Fibroblast of skin of abdomen (primary cell): Measurements from ENCODE around the gene RXYLT1.
"Not testable (repeated sequence)": the region's sequence is repeated elsewhere in the genome, so short reads cannot be mapped to it uniquely, and the experiment has no call there.

ENCODE experiments used
- DNase-seq: peaks from one replicate; pipeline ENCODE4 v3.0.0-alpha.2; 2013

RXYLT1 gene

DNA sequence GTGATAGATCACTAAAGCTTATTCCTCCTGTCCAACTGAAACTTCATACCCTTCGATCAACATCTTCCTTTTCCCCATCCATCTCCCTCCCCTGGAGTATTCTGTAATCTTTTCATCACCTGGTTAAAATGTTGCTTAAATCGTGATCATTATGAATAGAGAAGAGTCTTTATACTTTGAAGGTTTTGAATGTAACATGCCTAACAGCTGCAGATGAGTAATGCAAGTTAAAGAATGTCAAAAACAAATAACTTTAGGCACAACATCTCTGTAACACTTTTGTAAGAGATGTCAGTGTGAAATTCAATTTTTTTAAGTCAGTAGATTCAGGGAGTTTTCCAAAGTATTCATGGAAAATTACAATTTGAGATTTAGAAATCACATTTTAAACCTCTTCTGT is 25.0 kb downstream of the RXYLT1 start:
- no peak for DNase-seq

DNA sequence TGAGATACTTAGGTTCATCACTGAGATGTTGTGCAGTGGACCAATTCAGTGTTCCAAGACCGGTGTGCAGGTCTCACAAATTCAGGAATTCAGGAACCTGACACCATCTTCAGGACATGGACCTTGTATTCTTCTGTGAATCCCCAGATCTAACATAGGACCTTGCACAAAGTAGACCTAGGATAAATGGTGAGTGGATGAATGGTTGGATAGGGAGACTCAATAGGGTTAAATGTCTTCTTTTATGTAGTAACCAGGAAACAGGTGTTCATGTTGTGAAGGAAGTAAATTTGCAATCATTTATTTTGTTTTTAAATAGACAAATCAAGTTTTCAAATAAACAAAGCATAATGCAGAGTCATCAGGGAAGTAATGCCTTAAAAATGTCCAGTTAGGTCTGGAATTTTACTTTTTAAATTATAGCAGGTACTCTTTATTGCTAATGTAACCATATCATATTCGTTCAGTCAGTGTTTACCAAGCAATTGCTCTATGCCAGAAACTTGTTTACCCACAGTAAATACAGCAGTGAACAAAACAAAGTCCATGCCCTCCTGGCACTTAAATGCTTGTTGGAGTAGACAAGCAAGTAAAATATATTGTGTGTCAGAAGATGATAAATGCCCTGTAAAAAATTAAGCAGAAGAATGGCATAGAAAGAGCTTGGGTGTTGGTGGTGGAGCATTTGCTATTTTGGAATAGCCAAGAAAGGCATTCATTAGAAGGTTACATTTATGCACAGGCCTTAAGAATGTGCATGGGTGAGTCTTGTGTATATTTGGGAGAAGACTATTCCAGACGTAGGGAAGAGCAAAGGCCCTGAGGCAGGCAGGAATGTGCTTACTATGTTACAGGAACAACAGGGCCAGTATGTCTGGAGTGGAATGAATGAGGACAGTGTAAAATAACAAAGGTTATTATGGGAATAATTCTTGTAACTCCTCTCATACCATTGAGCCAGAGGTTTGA is 26.3 kb downstream of the RXYLT1 start:
- no peak for DNase-seq

DNA sequence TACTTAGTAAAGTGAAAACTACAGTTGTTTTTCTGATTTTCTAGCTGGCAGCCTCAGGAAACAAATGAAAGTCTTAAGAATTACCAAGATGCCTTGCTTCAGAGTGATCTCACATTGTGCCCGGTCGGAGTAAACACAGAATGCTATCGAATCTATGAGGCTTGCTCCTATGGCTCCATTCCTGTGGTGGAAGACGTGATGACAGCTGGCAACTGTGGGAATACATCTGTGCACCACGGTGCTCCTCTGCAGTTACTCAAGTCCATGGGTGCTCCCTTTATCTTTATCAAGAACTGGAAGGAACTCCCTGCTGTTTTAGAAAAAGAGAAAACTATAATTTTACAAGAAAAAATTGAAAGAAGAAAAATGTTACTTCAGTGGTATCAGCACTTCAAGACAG is 28.9 kb downstream of the RXYLT1 start:
- DNase-seq, result peak; percentile 9

DNA sequence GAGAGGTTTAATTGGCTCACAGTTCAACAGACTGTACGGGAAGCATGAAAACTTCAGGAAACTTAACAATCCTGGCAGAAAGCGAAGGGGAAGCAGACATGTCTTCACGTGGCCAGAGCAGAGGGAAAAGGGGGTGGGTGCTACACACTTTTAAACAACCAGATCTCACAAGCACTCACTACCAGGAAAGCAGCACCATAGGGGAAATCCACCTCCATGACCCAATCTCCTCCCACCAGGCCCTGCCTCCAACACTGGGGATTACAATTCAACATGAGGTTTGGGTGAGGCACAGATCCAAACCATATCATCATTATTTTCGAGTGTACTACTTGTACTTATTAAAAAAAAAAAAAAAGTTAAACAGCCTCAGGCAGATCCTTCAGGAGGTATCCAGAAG is 29.9 kb downstream of the RXYLT1 start:
- DNase-seq, result no peak

DNA sequence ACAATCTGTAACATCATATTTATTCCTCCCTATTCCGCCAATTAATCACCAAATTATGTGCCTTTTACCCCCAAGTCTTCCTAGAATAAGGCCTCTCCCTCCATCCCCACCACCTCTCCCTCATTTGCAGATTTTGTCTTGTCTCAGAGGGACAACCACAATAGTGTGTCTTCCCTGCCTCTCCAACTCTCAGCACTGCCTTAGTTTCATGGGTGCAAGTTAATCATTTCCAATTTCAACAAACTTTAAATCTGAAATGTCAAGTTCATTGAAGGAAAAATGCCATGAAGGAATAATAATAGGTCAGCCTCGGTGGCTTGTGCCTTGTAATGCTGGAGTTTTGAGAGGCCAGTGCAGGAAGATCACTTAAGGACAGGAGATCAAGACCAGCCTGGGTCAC is 31.6 kb downstream of the RXYLT1 start:
- no peak for DNase-seq

DNA sequence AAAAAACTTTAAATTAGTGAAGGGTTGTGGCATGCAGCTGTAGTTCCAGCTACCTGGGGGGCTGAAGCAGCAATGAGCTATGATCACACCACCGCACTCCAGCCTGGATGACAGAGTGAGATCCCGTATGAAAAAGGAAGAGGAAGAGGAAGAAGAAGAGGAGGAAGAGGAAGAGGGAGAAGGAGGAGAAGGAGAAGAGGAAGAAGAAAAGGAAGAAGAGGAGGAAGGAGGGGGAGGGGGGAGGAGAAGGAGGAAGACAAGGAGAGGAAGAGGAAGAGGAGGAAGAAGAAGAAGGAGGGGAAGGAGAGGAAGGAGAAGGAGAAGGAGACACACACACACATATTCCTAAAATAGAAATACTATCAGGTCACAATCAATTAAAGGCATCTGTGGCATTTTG is 32.0 kb downstream of the RXYLT1 start:
- no peak for DNase-seq

DNA sequence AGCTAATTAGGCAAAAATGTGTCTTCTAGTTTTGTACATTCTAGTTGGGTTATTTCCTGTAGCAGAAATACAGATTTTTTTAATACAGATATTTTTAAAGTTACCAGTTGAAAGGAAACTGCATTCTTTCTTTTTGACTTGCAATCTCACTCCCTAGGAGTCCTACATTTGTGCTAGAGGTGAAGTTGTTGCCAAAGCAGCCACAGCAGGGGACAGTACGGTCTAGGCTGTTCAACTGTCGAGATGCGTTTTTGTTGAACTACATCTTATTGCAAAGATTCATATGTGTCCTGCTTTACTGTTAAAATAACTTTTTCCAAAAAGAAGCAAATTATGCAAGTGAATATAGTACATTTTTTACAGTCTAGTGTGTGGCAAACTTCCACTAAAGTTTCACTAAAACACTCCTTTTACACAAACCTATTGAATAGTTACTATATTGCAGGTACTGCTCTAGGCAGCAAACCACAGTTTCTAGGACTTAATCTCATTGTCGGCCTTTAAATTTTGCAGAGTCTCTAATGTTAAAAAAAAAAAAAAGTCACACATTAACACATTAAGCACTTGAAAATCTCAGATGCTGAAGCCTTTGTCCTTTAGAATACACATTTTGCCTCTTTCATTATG is 34.5 kb downstream of the RXYLT1 start:
- DNase-seq, result no peak

DNA sequence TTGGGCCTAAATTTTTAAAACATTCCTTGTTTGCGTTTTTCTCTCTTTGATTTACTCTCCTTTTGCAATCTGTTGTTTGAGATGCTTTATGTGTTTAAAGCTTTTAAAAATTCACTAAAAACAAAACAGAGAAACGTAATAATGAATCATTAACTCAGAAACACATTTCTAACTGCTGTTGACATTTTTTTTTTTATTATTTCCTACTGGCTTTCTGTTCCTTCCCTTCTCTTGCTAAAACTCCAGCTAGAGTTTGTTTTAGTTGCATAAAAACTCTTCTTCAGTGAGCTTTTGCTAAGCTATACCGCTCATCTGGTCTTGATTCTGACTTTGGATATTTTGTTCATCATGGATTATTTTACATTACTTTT is 35.8 kb downstream of the RXYLT1 start:
- no peak for DNase-seq

DNA sequence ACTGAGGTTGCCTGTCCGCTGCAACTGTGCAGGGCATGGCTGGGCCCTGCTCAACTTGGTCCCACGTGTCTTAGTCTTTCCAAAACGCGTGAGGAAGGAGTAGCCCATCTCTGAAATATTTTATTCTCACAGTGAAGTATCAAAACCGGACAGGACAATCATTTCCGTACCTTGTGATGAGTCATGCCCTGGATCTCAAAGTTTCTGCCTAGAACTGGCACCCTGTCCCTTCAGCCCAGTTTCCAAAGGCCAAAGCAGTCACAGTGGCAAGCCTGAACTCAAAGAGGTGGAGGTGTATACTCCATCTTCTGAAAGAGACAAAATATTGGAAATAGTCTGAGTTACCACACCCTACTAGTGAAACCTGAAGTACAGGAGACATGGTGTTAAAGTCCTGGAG is 36.3 kb downstream of the RXYLT1 start:
- DNase-seq, result no peak

DNA sequence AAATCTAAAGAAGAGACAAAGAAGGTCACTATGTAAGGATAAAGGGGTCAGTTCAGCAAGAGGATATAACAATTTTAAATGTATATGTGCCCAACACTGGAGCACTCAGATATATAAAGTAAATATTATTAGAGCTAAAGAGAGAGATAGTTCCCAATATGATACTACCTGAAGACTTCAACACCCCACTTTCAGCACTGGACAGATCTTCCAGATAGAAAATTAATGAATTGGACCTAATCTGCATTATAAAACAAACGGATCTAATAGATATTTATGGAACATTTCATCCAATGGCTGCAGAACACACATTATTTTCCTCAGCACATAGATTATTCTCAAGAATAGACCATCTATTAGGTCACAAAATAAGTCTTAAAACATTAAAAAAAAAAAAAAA is 40.7 kb downstream of the RXYLT1 start:
- no peak for DNase-seq

DNA sequence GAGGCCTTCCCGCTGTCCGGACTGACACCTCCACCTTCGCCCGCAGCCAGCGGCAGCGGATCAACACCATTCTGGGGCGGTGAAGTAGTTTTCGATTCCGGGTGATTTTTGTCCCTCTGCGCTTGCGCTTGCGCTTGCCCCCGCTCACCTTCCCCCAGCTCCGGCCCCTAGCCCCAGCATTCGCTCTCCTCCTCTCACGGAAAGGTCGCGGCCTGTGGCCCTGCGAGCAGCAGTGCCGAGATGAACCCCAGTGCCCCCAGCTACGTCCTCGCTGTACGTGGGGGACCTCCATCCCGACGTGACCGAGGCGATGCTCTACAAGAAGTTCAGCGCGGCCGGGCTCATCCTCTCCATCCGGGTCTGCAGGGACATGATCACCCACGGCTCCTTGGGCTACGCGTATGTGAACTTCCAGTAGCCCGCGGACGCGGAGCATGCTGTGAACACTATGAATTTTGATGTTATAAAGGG is 42.1 kb downstream of the RXYLT1 start:
- DNase-seq, result peak; percentile 53

DNA sequence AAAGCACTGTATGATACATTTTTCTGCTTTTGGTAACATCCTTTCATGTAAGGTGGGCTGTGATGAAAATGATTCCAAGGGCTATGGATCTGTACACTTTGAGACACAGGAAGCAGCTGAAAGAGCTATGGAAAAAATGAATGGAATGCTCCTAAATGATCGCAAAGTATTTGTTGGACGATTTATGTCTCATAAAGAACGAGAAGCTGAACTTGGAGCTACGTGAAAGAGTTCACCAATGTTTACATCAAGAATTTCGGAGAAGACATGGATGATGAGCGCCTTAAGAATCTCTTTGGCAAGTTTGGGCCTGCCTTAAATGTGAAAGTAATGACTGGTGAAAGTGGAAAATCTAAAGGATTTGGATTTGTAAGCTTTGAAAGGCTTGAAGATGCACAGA is 42.6 kb downstream of the RXYLT1 start:
- peak; percentile 87 for DNase-seq

DNA sequence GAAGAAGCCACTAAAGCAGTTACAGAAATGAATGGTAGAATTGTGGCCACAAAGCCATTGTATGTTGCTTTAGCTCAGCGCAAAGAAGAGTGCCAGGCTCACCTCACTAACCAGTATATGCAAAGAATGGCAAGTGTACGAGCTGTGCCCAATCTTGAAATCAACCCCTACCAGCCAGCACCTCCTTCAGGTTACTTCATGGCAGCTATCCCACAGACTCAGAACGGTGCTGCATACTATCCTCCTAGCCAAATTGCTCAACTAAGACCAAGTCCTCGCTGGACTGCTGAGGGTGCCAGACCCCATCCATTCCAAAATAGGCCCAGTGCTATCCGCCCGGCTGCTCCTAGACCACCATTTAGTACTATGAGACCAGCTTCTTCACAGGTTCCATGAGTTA is 43.3 kb downstream of the RXYLT1 start:
- DNase-seq, result no peak

DNA sequence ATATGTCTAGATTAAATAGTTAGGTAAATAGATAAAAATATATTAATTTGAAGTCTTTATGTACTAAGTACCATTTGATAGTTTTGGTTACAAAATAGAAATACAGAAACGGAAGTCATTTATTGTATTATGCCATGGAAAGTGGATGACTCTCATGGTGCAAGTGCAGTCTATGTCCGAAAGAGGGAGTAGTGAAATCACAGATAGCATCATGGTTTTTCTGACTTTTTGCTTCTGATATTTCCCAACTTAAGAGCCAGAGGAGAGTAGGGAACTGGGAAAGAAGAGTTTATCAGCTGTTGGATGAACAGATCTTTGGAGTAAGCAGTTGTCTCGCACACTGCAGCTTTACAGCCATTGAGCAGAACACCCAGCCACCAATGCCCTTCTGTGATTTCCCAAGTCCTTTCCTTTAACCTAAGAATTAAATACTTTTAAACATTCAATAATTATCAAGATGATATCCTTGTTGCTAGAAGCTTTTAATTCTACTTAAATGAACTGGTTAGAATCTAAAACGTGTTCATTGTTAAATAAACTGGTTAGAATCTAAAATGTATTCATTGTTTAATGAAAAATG is 46.4 kb downstream of the RXYLT1 start:
- DNase-seq, result peak; percentile 58

DNA sequence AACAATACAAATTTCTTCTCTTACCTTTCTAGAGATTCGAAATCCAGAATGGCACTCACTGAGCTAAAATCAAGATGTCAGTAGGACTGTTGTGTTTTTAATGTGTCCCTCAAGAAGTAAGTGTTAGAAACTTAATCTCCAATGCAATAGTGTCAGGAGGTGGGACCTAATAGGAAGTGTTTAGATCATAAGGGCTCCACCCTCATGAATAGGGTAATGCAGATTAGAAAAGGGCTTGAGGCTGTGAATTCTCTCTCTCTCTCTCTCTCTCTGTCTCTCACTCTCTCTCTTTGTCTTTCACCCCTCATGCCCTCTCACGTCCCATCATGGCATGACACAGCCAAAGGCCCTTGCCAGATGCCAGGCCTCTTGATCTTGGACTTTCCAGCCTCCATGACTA is 49.2 kb downstream of the RXYLT1 start:
- DNase-seq, result no peak

DNA sequence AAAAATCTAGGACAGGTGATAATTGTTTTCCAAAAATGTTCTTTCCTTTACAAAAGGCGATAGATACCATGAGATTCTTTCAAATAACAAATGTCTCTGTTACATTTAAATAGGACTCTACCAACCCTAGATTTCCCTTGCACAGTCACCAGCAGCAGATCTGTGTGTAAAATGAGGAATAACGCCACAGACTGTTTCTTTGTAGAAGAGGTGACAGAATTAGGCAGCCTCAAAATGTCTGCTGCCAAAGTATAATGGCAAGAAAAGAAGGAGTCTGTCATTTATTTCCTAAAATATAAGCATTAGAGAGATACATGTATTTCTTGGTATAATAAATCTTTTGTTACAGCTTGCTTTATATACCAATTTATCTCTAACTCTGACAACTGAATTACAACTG is 56.3 kb downstream of the RXYLT1 start:
- DNase-seq, result no peak

DNA sequence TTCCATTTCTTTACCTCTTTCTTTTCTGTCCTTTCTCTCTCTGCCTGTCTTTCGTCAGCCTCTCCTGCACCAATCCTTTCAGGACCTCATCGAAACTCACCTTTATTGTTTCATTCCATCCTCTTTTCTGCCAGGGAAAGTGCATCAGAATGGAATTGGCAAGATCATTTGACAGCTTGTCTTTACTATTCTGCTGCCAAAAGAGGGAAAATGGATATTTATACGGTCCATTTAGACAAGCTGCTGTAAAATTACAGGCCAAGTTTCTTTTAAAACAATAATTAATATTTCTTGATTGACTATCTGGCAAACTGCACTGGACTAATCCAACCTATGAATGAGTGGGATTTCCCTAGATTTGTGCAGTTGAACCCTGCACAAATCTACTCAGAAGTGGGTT is 57.2 kb downstream of the RXYLT1 start:
- DNase-seq, result no peak

DNA sequence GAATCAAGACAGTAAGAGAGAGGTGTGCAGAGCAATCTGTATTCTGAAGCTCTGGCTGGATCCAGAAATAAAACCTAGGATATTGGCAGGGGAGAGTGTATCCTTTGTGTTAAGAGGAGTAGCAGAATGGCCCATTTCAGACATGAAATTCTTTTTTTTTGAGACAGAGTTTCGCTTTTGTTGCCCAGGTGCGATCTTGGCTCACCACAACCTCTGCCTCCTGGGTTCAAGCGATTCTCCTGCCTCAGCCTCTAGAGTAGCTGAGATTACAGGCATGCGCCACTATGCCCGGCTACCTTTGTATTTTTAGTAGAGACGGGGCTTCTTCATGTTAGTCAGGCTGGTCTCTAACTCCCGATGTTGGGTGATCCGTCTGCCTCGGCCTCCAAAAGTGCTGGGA is 58.7 kb downstream of the RXYLT1 start:
- no peak for DNase-seq

DNA sequence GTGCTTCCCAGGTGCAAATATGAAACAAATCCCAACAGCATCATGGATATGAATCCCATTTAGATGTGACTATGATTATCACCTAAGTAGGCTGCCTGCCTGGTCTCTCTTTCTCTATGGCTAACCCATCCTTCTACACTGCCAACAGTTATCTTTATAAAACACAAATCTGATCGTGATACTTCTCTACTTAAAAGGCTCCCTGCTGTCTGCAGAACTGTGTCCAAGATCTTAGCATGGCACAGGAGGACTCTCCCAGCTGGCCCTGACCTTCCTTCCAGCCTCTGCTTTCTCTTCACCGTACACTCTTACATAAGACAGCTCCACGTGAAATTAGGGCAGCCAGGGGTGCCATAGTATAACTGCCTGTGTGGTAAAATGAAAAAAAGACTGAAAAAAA is 61.3 kb downstream of the RXYLT1 start:
- no peak for DNase-seq

DNA sequence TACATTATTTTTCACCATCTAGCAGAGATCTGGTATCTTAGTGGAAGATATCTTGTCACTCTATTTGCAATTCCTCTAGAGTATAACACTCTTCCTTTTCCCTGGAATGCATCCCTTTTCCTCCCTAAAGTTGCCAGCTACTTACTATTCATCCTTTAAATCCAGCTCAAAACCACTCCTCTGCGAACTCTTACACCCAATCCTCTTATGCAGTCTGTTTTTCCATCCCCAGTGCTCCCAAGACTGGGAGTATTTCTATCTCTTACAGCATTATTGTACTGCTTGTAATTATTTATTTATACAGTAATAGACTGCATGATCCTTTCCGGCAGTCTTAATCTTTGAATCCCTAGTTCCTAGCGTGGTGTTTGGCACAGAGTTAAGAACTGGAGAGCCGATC is 61.9 kb downstream of the RXYLT1 start:
- no peak for DNase-seq

DNA sequence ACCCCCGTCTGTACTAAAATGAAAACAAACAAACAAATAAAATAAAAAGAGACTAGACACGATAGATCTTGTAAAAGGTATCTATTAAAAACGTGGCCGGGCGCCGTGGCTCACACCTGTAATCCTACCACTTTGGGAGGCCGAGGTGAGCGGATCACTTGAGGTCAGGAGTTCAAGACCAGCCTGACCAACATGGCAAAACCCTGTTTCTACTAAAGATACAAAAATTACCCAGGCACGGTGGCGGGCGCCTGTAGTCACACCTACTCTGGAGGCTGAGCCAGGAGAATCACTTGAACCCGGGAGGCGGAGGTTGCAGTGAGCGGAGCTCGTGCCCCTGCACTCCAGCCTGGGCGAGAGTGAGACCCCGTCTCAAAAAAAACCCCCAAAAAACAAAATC is 63.0 kb downstream of the RXYLT1 start:
- not testable (repeated sequence) for DNase-seq

DNA sequence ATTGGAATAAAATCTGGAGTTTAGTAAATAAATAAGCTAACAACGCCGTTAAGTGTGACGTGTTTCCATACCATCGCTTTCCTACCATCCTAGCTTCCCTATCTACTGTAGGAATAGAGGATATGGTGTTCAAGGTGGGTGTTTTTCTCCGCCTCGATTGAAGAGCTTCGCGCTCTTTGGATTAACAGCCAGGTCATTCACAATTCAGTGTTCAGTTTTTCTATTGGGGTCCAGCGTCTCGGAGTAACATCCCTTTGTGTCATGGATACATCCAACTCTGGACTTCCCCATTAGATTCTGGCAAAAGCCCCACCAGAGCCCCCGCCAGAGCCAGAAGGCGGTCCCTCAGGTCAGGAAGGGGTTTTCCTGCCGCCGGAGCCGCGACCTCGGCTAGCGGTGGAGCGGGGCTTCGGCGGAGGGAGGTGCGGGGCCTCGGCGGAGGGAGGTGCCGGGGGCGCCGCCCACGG is 63.6 kb downstream of the RXYLT1 start:
- no peak for DNase-seq

DNA sequence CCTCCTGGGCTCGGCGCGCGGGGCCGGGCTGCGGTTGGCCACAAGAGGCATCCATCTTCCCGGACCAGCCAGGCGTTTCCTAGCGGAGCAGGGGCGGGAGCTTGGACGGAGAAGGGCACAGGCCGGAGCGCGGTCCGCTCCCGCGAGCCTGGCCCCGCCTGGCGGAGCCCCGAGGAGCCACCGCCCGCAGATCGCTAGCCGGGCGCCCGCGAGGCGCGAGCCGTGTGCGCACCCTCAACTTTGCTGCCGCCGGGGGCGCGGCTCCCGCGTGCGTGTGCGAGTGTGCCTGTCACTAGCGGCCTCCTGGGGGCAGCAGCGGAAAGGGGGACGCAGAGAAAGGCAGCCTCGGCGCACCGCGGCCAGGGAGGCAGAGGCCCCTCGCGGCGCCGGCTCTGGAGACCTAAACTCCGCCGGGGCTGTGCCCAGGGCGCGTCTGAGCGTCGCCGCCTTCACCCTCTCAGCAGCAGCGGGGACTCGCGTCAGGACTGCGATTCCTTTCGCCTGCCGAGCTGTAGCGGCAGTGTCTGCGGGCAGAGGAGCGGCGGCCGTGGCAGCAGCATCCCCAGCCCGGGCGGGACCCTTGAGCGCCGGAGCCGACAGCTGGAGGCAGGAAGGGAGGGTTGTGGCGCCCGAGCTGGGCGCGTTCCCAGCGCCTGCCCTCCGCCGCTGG is 64.1 kb downstream of the RXYLT1 start:
- peak; percentile 94 for DNase-seq
